H1 (cell line): ENCODE measurements around the gene B9D2. TPM values are rescaled to one million over a fixed set of nuclear protein-coding genes. Genes with fewer than 3 reads are reported as not detected.

Experiments
- CTCF ChIA-PET: fragments of 300-600 bp; sonication (Branson Sonifier 250); formaldehyde crosslinking; loops from one replicate; lab custom pipeline; 2021; ENCODE audit not compliant: partially characterized antibody; lab: Charles Lee
- POLR2A ChIA-PET: fragments of 300-600 bp; sonication (Branson Sonifier 250); formaldehyde crosslinking; loops from one replicate; lab custom pipeline; 2021; ENCODE audit warnings: inconsistent platforms; ENCODE audit not compliant: partially characterized antibody; lab: Charles Lee
- DNase-seq, 2 experiments: peaks; one replicate each; pipeline versions ENCODE4 v3.0.0 to v3.0.0-alpha.2; 2010 to 2022; ENCODE audit warnings: low spot score in 2 of 2, low read depth in 1 of 2, mixed read lengths in 1 of 2
- FAIRE-seq: peaks from 2 replicates; lab custom pipeline; 2011; peaks lifted over from hg19 to GRCh38; lab: Jason Lieb, UNC
- H2AFZ ChIP-seq: 2 replicates; pipeline ENCODE4 v1.8.1; 2012; ENCODE audit warnings: low read length, inconsistent platforms
- H2AK5ac ChIP-seq: 2 replicates; pipeline ENCODE4 v1.6.1; 2013; ENCODE audit warnings: low read depth, low read length
- H2BK120ac ChIP-seq: replicated peaks from 2 replicates; pipeline ENCODE3; 2013; ENCODE audit warnings: low read depth, low read length, inconsistent platforms
- H2BK12ac ChIP-seq: 2 replicates; pipeline ENCODE4 v1.6.1; 2013; ENCODE audit warnings: low read depth, low read length
- H2BK15ac ChIP-seq: 2 replicates; pipeline ENCODE4 v1.6.1; 2013; ENCODE audit warnings: low read length
- H2BK20ac ChIP-seq: 2 replicates; pipeline ENCODE4 v1.6.1; 2013; ENCODE audit warnings: low read length
- H2BK5ac ChIP-seq: 2 replicates; pipeline ENCODE4 v1.6.1; 2013; ENCODE audit warnings: low read depth, low read length
- H3K14ac ChIP-seq: 2 replicates; pipeline ENCODE4 v1.6.1; 2013; ENCODE audit warnings: inconsistent platforms; ENCODE audit not compliant: insufficient read length
- H3K18ac ChIP-seq: 2 replicates; pipeline ENCODE4 v1.6.1; 2013; ENCODE audit warnings: low read length; ENCODE audit errors: extremely low read depth
- H3K23ac ChIP-seq: 2 replicates; pipeline ENCODE4 v1.6.1; 2013; ENCODE audit warnings: inconsistent platforms; ENCODE audit not compliant: insufficient read length
- H3K23me2 ChIP-seq: 2 replicates; pipeline ENCODE4 v1.6.1; 2013; ENCODE audit warnings: low read depth, low read length
- H3K27ac ChIP-seq: 2 replicates; pipeline ENCODE4 v1.6.1; 2011; ENCODE audit warnings: low read depth, low read length, inconsistent platforms
- H3K27me3 ChIP-seq, 4 experiments: replicated peaks in 1 of 4; 1 replicate in 1 of 4; 2 replicates in 3 of 4; pipeline versions ENCODE4 v1.6.1 to v1.8.1; 2011 to 2013; ENCODE audit warnings: low read length in 3 of 4, mild to moderate bottlenecking in 3 of 4, inconsistent platforms in 2 of 4, mixed read lengths in 2 of 4, moderate library complexity in 1 of 4; ENCODE audit not compliant: control insufficient read depth in 3 of 4, insufficient read depth in 3 of 4; ENCODE audit errors: extremely low read depth in 1 of 4
- H3K36me3 ChIP-seq, 4 experiments: 2 replicates each; pipeline versions ENCODE4 v1.6.1 to v1.8.1; 2011 to 2013; ENCODE audit warnings: mild to moderate bottlenecking in 4 of 4, low read length in 3 of 4, moderate library complexity in 2 of 4, control low read depth in 1 of 4, inconsistent platforms in 1 of 4; ENCODE audit not compliant: insufficient read depth in 4 of 4, control insufficient read depth in 2 of 4
- H3K4ac ChIP-seq: replicated peaks from 2 replicates; pipeline ENCODE3; 2013; ENCODE audit warnings: low read length, low read depth, mixed read lengths, inconsistent platforms; ENCODE audit not compliant: insufficient read length
- H3K4me1 ChIP-seq, 4 experiments: replicated peaks in 1 of 4; 1 replicate in 1 of 4; 2 replicates in 3 of 4; pipeline versions ENCODE4 v1.6.1 to v1.8.1; 2011 to 2013; ENCODE audit warnings: low read length in 3 of 4, inconsistent platforms in 2 of 4, mixed read lengths in 1 of 4; ENCODE audit not compliant: insufficient read depth in 4 of 4, control insufficient read depth in 3 of 4
- H3K4me2 ChIP-seq, 2 experiments: 2 replicates each; pipeline versions ENCODE4 v1.6.1 to v1.8.1; 2011 to 2013; ENCODE audit warnings: low read depth in 2 of 2, low read length in 2 of 2, control low read depth in 1 of 2, inconsistent platforms in 1 of 2, mild to moderate bottlenecking in 1 of 2; ENCODE audit not compliant: insufficient read depth in 1 of 2
- H3K4me3 ChIP-seq, 4 experiments: fragments of 200-600, 300-600 bp in 1 of 4; sonication (generic), shearing (Covaris generic), sonication (Bioruptor Twin) in 1 of 4; 2 replicates each; pipeline versions ENCODE4 v1.5.1 to v1.8.1; 2011 to 2016; ENCODE audit warnings: low read length in 4 of 4, low read depth in 3 of 4, control low read depth in 2 of 4, inconsistent platforms in 2 of 4, mild to moderate bottlenecking in 2 of 4, mixed read lengths in 1 of 4, moderate library complexity in 1 of 4; ENCODE audit not compliant: insufficient read depth in 2 of 4; ENCODE audit errors: extremely low read depth in 1 of 4
- H3K56ac ChIP-seq: replicated peaks from 2 replicates; pipeline ENCODE3; 2013; ENCODE audit warnings: low read depth, mild to moderate bottlenecking, mixed read lengths, low read length, inconsistent platforms; ENCODE audit not compliant: insufficient read length
- H3K79me1 ChIP-seq: 2 replicates; pipeline ENCODE4 v1.6.1; 2013; ENCODE audit warnings: low read depth, low read length, control low read depth
- H3K79me2 ChIP-seq, 2 experiments: 2 replicates each; pipeline versions ENCODE4 v1.6.1 to v1.8.1; 2012 to 2013; ENCODE audit warnings: low read length in 2 of 2, mild to moderate bottlenecking in 2 of 2, inconsistent platforms in 1 of 2; ENCODE audit not compliant: insufficient read depth in 2 of 2, control insufficient read depth in 1 of 2
- H3K9ac ChIP-seq, 4 experiments: replicated peaks in 1 of 4; 1 replicate in 1 of 4; 2 replicates in 3 of 4; pipeline versions ENCODE4 v1.6.1 to v1.8.1; 2011 to 2013; ENCODE audit warnings: low read depth in 3 of 4, low read length in 3 of 4, control low read depth in 2 of 4, mild to moderate bottlenecking in 2 of 4, moderate library complexity in 2 of 4, inconsistent platforms in 1 of 4; ENCODE audit errors: extremely low read depth in 1 of 4
- H3K9me3 ChIP-seq, 2 experiments: 2 replicates each; pipeline versions ENCODE4 v1.6.1 to v1.8.1; 2012 to 2013; ENCODE audit warnings: mild to moderate bottlenecking in 2 of 2, moderate library complexity in 2 of 2, control low read depth in 1 of 2, inconsistent platforms in 1 of 2, low read depth in 1 of 2, low read length in 1 of 2, mixed read lengths in 1 of 2; ENCODE audit not compliant: insufficient read depth in 2 of 2
- H4K20me1 ChIP-seq, 2 experiments: replicated peaks in 1 of 2; 2 replicates each; pipeline versions ENCODE3 to v1.8.1; 2011 to 2013; ENCODE audit warnings: inconsistent platforms in 2 of 2, low read length in 2 of 2, mild to moderate bottlenecking in 1 of 2; ENCODE audit not compliant: insufficient read depth in 2 of 2, control insufficient read depth in 1 of 2
- H4K5ac ChIP-seq: 2 replicates; pipeline ENCODE4 v1.6.1; 2013; ENCODE audit warnings: low read length, low read depth, mixed read lengths, inconsistent platforms; ENCODE audit not compliant: insufficient read length
- H4K8ac ChIP-seq: 2 replicates; pipeline ENCODE4 v1.8.0; 2013; ENCODE audit warnings: mild to moderate bottlenecking, moderate library complexity, low read length, inconsistent platforms; ENCODE audit not compliant: insufficient read depth; ENCODE audit errors: extremely low read depth
- H4K91ac ChIP-seq: replicated peaks from 2 replicates; pipeline ENCODE3; 2013; ENCODE audit warnings: low read length, mixed read lengths, inconsistent platforms; ENCODE audit not compliant: insufficient read length
- CBX5 ChIP-seq: fragments of 300-800, 300-1000 bp; sonication (generic); IDR thresholded peaks from 2 replicates; pipeline ENCODE4 v1.7.1; 2016; ENCODE audit warnings: antibody characterized with exemption, low read length, low read depth
- WGBS, 2 experiments: shearing (Covaris generic) in 1 of 2; methylation state at CpG; one replicate each; pipeline versions ENCODE4 v1.1.6 to v1.1.7; 2013 to 2015; ENCODE audit warnings: low lambda C conversion rate in 2 of 2, mixed read lengths in 2 of 2, inconsistent platforms in 1 of 2, low coverage in 1 of 2, missing lambda C conversion rate in 1 of 2; ENCODE audit not compliant: insufficient replicate concordance in 2 of 2, insufficient coverage in 1 of 2, insufficient read length in 1 of 2; ENCODE audit errors: extremely low coverage in 1 of 2, missing lambda C conversion rate in 1 of 2; 5-methylcytosine and 5-hydroxymethylcytosine counted together
- polyA plus RNA-seq, 7 experiments: library from polyadenylated mRNA; depleted of rRNA in 3 of 7; stranded (reverse) in 5 of 7; unstranded in 2 of 7; fragments of >200 nt in 5 of 7; fragments of 200-250 nt in 2 of 7; gene quantifications; 1 replicate in 5 of 7; 2 replicates in 1 of 7; 4 replicates in 1 of 7; pipeline versions ENCODE4 v1.2.1 to v1.2.3, GENCODE V29; 2011 to 2013; ENCODE audit warnings: missing spikeins in 2 of 7, mixed read lengths in 2 of 7
- total RNA-seq: library from RNA; stranded (reverse); fragmentation: NEBNext Ultra II Directional; extraction: Animal tissue kit (Norgen Biotek cat#: 25700); gene quantifications from 2 replicates; pipeline ENCODE4 v1.2.1, GENCODE V29; 2021
- TF ChIP-seq, protein P1 (sequence below): IDR thresholded peaks from 2 replicates; pipeline ENCODE4 v1.6.1; 2011; ENCODE audit warnings: low read length, improper control_type of control experiment

Gene B9D2
- total and polyA plus RNA-seq, 2 of the 8 experiments (the other 6 are each of a cell fraction or from before 2014, with no cell fraction given) = 4.9 to 6.3 TPM

DNA sequence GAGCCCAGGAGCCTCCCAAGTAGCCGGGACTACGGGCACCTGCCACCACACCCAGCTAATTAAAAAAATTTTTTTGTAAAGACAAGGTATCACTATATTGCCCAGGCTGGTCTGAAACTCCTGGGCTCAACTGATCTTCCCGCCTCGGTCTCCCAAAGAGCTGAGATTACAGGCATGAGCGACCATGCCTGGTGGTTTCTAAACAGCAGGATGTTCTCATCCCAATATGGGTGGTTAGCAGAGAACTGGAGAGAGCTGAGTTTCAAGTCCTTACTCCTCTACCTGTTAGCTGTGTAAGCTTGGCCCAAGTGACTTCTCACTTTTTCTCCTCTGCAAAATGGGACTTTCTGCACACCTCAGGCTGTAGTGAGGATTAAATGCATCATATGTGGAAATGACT is 20.4 kb upstream of the B9D2 start:
- no peak overlapping the region for H2BK20ac ChIP-seq
- H3K56ac ChIP-seq = no peak overlapping the region
- H4K91ac ChIP-seq = no peak overlapping the region
- H2BK12ac ChIP-seq = no peak overlapping the region
- H3K14ac ChIP-seq = no peak overlapping the region
- H2BK15ac ChIP-seq = no peak overlapping the region
- no peak overlapping the region for H3K9ac ChIP-seq
- H3K4me1 ChIP-seq = no peaks in the 10 kb centered on the region
- H3K27me3 ChIP-seq = no peaks in the 10 kb centered on the region
- H3K18ac ChIP-seq = no peak overlapping the region
- H2BK120ac ChIP-seq = no peak overlapping the region
- FAIRE-seq = no peak
- H2AK5ac ChIP-seq = no peak overlapping the region
- H2AFZ ChIP-seq = no peak overlapping the region
- no peak overlapping the region for H4K5ac ChIP-seq
- H4K8ac ChIP-seq = no peak overlapping the region
- no peak overlapping the region for H3K27ac ChIP-seq
- H3K4ac ChIP-seq = no peak overlapping the region
- H3K36me3 ChIP-seq = peaks cover 0 to 7% (median 5%) of the 10 kb centered on the region in 4 experiments; a peak in 4 of 8 replicates
- H3K4me3 ChIP-seq = no peak overlapping the region
- no peak overlapping the region for H3K4me2 ChIP-seq
- ChIA-PET CTCF (interaction anchor here (0.6 kb wide), 1 partner anchor 9 kb away, joined by 3 read pairs; no protein-coding TSS in a partner anchor), POLR2A (interaction anchor here (0.8 to 1.7 kb wide), 2 partner anchors 9 to 48 kb away, joined by 3 to 6 read pairs; no protein-coding TSS in a partner anchor)
- H4K20me1 ChIP-seq = peaks cover 0 to 5% of the 10 kb centered on the region in 2 experiments
- no peaks in the 10 kb centered on the region for H3K79me2 ChIP-seq
- WGBS, 2 experiments = 95% methylated on average over 5 of the region's 5 CpGs; no CpG with 5 or more reads in 1 of the 2 experiments
- H2BK5ac ChIP-seq = no peak overlapping the region
- TF ChIP-seq, protein P1, sequence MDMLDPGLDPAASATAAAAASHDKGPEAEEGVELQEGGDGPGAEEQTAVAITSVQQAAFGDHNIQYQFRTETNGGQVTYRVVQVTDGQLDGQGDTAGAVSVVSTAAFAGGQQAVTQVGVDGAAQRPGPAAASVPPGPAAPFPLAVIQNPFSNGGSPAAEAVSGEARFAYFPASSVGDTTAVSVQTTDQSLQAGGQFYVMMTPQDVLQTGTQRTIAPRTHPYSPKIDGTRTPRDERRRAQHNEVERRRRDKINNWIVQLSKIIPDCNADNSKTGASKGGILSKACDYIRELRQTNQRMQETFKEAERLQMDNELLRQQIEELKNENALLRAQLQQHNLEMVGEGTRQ = no peak
- TF ChIP-seq CBX5 = no peak
- DNase-seq = no peak
- no peak overlapping the region for H3K23ac ChIP-seq
- no peaks in the 10 kb centered on the region for H3K23me2 ChIP-seq
- H3K9me3 ChIP-seq = no peaks in the 10 kb centered on the region
- H3K79me1 ChIP-seq = no peaks in the 10 kb centered on the region
